Activated naive CD4-positive, alpha-beta T cell treated with anti-CD3 and anti-CD28 coated beads, Interleukin-2, amount 50 U/mL, for 24 hours (primary cell): ENCODE measurements around the gene CKAP5.
"Not testable (repeated sequence)": the region's sequence is repeated elsewhere in the genome, so short reads cannot be mapped to it uniquely, and the experiment has no call there.

Experiments used
- H3K27ac Mint-ChIP-seq: one replicate; pipeline ENCODE4 v1.8.0; 2021; ENCODE audit warnings: mild to moderate bottlenecking, mixed read lengths
- H3K27me3 Mint-ChIP-seq: one replicate; pipeline ENCODE4 v1.8.0; 2021; ENCODE audit warnings: mixed read lengths
- H3K36me3 Mint-ChIP-seq: one replicate; pipeline ENCODE4 v1.8.0; 2021; ENCODE audit warnings: mixed read lengths
- H3K4me1 Mint-ChIP-seq: one replicate; pipeline ENCODE4 v1.8.0; 2021; ENCODE audit warnings: mixed read lengths
- H3K4me3 Mint-ChIP-seq: one replicate; pipeline ENCODE4 v1.8.0; 2021; ENCODE audit warnings: mild to moderate bottlenecking, mixed read lengths
- H3K9me3 Mint-ChIP-seq: one replicate; pipeline ENCODE4 v1.8.0; 2021; ENCODE audit warnings: mixed read lengths

Gene CKAP5

DNA sequence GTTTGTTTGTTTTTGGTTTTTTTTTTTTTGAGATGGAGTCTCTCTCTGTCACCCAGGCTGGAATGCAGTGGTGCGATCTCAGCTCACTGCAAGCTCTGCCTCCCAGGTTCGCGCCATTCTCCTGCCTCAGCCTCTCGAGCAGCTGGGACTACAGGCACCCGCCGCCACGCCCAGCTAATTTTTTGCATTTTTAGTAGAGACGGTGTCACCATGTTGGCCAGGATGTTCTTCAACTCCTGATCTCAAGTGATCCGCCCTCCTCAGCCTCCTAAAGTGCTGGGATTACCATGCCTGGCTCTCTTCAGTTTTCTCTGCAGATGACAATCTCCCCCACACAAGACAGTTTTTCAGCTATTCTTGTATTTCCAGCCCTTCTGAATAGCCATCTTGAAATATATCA, 136.7 kb downstream of the CKAP5 start:
- H3K27ac Mint-ChIP-seq: peak overlapping the region; percentile 25
- H3K4me1 Mint-ChIP-seq, H3K27me3 Mint-ChIP-seq, H3K36me3 Mint-ChIP-seq, H3K4me3 Mint-ChIP-seq, H3K9me3 Mint-ChIP-seq: not testable (repeated sequence)

DNA sequence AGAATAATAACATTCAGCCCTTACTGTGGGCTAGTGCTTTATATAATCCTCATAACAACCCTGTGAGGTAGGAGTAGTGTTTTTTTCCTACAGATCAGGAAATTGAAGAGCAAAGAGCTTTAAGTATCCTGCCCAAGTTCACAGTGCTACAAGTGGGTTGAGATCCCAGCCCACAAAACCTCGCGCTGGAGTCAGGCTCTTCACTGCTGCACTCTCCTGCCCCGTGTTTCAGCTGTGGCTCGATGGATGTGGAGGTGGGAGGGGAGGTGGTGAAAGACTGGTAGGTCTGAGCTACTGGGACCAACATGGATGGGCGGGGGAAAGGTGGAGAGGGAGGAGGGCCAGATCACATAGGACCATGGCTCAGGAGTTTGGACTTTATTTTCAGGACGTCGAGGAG, 139.2 kb downstream of the CKAP5 start:
- H3K36me3 Mint-ChIP-seq: peaks cover 8% of the 10 kb centered on the region
- H3K27ac Mint-ChIP-seq: no peak overlapping the region
- no peak overlapping the region for H3K4me3 Mint-ChIP-seq
- H3K9me3 Mint-ChIP-seq: no peaks in the 10 kb centered on the region
- peaks cover 15% of the 10 kb centered on the region for H3K4me1 Mint-ChIP-seq
- H3K27me3 Mint-ChIP-seq: no peaks in the 10 kb centered on the region

DNA sequence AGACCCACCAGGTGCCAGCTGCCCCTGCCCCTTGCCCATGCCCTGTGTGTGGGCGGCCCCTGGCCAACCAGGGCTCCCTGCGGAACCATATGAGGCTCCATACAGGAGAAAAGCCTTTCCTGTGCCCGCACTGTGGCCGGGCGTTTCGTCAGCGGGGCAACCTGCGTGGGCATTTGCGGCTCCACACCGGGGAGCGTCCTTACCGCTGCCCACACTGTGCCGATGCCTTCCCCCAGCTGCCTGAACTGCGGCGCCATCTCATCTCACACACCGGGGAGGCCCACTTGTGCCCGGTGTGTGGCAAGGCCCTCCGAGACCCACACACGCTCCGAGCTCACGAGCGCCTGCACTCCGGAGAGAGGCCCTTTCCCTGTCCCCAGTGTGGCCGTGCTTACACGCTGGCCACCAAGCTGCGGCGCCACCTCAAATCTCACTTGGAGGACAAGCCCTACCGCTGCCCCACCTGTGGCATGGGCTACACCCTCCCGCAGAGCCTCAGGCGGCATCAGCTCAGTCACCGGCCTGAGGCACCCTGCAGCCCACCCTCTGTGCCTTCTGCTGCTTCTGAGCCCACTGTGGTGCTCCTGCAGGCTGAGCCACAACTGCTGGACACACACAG, 140.9 kb downstream of the CKAP5 start:
- Mint-ChIP-seq H3K9me3 (no peaks in the 10 kb centered on the region), H3K27ac (no peak overlapping the region), H3K4me3 (no peak overlapping the region), H3K27me3 (no peaks in the 10 kb centered on the region), H3K4me1 (peaks cover 27% of the 10 kb centered on the region), H3K36me3 (peaks cover 11% of the 10 kb centered on the region)

DNA sequence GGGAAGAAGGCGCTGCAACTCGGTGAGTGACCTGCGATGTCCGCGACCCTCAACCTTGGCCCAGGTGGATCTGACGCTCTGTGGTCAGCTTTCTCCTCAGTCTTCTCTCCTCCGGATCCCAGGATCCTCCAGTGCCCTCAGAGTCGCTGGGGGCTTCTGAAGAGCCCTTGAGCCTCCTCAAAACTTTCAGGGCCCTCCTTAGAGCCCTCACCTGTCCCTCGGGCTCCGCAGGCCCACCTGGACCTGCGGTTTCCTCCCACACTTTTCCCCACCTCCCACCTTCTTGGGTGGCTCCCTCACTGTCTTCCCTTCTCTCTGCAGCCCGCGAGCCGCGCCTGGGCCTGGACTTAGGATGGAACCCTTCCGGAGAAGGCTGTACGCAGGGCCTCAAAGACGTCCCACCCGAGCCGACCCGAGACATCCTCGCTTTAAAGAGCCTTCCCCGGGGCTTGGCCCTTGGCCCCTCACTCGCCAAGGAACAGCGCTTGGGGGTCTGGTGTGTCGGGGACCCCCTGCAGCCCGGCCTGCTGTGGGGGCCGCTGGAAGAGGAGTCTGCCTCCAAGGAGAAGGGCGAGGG, 144.9 kb downstream of the CKAP5 start:
- Mint-ChIP-seq H3K9me3 (no peaks in the 10 kb centered on the region), H3K36me3 (peaks cover 11% of the 10 kb centered on the region), H3K4me3 (peak overlapping the region; percentile 100), H3K27me3 (no peaks in the 10 kb centered on the region), H3K27ac (peak overlapping the region; percentile 99), H3K4me1 (peaks cover 50% of the 10 kb centered on the region)

DNA sequence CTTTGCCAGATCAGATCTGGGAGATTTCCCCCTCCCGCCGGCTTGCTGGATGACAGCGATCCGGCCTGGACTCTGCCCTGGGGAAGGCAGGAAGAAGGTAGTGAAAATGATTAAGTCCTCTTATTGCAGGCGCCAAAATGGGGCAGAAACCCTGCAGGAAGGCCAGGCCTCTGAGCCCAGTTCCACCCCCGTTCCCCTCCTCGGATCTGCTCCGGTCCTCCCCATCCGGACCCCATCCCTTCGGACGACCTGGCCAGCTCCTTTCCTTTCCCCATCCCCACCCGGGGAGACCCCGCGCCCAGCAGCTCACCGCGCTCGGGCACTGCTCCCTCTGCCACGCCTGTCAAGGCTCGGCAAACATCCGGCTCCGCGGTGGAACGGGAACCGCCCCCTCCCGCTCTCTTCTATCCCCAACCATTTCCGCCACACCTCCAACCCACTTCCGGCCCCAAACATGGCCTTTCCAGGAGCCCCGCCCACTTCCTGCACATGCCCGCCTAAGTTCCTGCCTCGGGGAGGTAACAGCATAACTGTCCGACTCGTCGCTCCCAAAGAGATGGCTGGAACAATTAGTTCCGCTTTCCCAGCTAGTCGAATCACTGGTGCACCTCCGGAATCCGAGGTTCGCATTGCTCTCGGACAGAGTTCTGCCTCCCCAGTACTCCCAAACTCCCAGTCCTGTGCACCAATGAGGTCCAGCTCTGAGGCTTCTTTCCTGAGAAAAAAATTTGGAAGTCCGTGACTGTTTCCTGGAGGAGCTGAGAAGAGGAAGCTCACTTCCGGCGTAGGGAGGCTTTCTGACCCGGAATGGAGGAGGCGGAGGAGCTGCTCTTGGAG, 145.6 kb downstream of the CKAP5 start, which contains the start of the genes ARHGAP1 and ZNF408:
Gene ARHGAP1, minus strand, starts transcription at position 379 of the 837 bp plus-strand sequence. CDS start 4,512 bp downstream, outside the sequence.
Gene ZNF408, plus strand, starts transcription at position 791 of the 837 bp plus-strand sequence. Its CDS starts 17 bp downstream, at position 808.
- H3K4me1 Mint-ChIP-seq: peaks cover 55% of the 10 kb centered on the region
- H3K36me3 Mint-ChIP-seq: peaks cover 11% of the 10 kb centered on the region

DNA sequence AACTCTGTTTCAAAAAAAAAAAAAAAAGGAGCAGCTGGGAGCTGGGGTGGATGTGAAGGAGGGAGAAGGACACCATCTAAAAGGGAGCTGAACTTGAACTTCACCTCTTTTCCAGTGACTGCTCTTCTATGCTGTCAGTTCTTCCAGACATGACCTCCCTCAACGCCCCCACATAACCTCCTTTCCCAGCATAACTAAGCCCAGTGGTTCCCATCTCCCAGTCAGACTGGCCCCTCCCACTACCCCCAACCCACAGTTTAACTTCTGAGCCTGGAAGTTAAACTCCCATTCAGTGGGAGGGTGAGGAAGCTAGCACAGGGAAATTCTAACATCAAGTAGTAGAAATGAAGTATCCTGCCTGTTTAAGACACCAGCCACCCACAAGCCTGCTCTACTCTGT, 147.5 kb downstream of the CKAP5 start:
- Mint-ChIP-seq H3K27me3 (no peaks in the 10 kb centered on the region), H3K4me1 (peaks cover 58% of the 10 kb centered on the region), H3K36me3 (peaks cover 13% of the 10 kb centered on the region), H3K27ac (peak overlapping the region; percentile 57), H3K4me3 (peak overlapping the region; percentile 100), H3K9me3 (no peaks in the 10 kb centered on the region)

More for the DNA sequence above, 145.6 kb downstream of the CKAP5 start, which contains the start of the genes ARHGAP1 and ZNF408:
- H3K27me3 Mint-ChIP-seq: no peaks in the 10 kb centered on the region
- H3K4me3 Mint-ChIP-seq: peak within 1 kb of the TSS; percentile 100
- H3K9me3 Mint-ChIP-seq: no peaks in the 10 kb centered on the region
- peak within 1 kb of the TSS; percentile 99 for H3K27ac Mint-ChIP-seq

DNA sequence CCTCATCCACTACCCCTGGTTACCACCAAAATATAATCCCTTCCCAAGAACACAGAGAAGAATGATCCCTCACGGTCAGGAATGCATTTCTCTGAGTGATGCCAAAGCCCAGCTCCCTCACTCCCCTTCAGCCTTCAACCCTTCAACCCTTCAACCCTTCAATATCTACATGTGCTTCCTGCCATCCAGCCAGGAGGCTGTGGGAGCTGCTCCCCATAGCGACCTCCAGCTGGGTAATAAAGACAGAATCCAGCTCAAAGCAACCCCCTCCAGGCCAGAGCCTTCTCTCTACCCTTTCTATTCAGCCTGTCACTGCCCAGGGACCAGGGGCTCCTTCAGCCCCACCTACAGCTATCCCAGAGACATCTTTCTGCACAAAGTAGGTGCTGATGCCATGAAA, 148.4 kb downstream of the CKAP5 start:
- no peak overlapping the region for H3K4me3 Mint-ChIP-seq
- peaks cover 49% of the 10 kb centered on the region for H3K4me1 Mint-ChIP-seq
- no peaks in the 10 kb centered on the region for H3K27me3 Mint-ChIP-seq
- H3K9me3 Mint-ChIP-seq: no peaks in the 10 kb centered on the region
- H3K36me3 Mint-ChIP-seq: peaks cover 8% of the 10 kb centered on the region
- peak overlapping the region; percentile 48 for H3K27ac Mint-ChIP-seq

DNA sequence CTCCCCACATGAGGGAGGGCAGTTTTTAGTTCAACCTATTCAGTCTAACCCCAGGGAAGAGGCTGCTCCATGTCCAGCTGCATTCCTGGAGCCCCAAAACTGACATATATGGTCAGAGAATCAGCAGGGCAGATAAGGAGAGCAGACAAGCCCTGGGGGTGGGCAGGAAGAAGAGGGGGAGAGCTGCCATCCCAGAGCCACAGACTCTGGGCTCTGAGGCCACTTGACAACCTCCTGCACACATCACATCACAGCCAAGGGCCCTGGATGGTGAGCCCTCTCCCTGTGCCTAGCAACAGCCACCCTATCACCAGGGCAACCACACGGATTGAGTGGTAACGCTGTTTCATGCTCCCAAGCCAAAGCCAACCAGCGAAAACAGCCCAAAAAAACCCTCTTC, 148.8 kb downstream of the CKAP5 start:
- H3K27ac Mint-ChIP-seq: no peak overlapping the region
- no peak overlapping the region for H3K4me3 Mint-ChIP-seq
- no peaks in the 10 kb centered on the region for H3K27me3 Mint-ChIP-seq
- no peaks in the 10 kb centered on the region for H3K9me3 Mint-ChIP-seq
- peaks cover 6% of the 10 kb centered on the region for H3K36me3 Mint-ChIP-seq
- peaks cover 45% of the 10 kb centered on the region for H3K4me1 Mint-ChIP-seq

DNA sequence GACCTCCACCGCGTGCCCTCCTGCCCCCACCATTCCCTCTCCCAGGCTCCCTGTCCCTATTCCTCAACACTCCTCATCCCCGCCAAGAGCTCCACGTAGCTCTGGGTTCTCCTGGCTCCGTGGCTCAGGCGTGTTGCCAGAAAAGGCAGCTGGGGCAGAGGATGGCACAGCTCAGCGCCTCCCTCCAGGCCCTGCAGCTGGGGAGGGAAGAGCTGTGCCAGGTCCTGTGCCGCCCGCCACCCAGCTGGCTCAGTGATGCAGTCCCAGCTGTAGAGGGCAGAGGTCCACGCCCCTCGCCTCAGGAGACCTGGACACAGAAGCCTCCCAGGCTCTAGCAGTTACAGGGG, 149.9 kb downstream of the CKAP5 start:
- H3K27me3 Mint-ChIP-seq: no peaks in the 10 kb centered on the region
- H3K9me3 Mint-ChIP-seq: no peaks in the 10 kb centered on the region
- no peak overlapping the region for H3K27ac Mint-ChIP-seq
- H3K4me1 Mint-ChIP-seq: peaks cover 37% of the 10 kb centered on the region
- no peak overlapping the region for H3K4me3 Mint-ChIP-seq
- peaks cover 2% of the 10 kb centered on the region for H3K36me3 Mint-ChIP-seq

DNA sequence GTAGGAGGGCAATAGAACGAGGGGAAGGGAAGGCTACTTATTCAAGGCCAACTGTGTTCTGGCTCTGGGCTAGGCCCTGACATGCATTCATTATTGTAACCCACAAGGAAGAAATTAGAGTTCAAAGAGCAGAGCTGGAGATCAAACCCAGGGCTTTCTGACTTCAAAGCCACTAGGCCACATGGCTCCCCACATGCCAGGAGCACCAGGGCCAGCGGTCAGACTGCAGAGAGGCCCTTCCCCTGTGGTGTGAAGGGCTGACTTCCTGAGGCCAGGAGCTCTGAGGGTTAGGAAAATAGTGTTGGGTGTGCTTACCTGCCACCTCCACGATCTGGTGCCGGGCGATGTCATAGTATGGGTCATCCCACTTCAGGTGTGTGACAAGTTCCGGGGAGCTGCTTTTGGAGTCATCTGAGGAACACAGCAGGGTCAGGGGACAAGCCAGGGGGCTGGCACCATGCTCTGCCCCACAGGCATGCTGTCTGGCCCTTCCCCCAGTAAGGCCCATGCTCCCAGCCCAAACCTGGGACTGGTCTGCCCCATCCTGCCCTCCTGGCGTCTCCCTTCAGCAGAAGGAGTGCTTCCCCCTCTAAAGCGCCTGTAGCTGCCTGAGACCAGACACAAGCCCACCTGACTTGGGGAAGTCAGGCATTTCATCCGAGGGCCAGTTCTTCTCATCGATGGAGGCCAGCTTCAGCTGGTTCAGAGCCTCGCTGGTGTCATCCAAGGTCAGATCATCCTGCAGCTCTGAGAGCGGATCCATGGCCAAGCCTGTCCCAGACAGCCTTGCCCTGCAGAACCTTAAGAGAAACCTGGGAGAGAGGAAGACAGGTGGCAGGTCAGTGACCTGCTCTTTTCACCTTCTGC, 150.5 kb downstream of the CKAP5 start:
- peaks cover 38% of the 10 kb centered on the region for H3K4me1 Mint-ChIP-seq
- no peaks in the 10 kb centered on the region for H3K9me3 Mint-ChIP-seq
- H3K4me3 Mint-ChIP-seq: no peak overlapping the region
- peaks cover 4% of the 10 kb centered on the region for H3K36me3 Mint-ChIP-seq
- H3K27me3 Mint-ChIP-seq: no peaks in the 10 kb centered on the region
- H3K27ac Mint-ChIP-seq: peak overlapping the region; percentile 55

DNA sequence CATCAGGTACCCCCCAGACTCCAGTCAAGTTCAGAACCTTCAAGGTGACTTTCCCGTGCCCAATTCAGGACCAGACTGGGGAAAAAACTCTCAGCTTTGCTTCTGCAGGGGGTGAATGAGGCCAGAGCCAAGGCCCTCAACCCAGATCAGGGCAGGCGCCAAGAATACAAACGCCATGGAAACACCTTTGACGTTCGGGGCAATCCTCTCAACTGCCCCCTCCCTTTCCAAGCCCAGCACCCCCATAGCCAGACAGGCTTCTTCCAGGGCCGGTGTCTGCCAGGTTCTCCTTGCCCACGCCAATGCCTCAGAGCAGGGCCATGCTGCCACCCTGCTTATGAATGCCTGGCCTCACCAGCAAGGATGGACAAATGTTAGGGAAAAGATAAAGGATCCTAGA, 151.5 kb downstream of the CKAP5 start:
- Mint-ChIP-seq H3K27ac (no peak overlapping the region), H3K36me3 (peaks cover 5% of the 10 kb centered on the region)

DNA sequence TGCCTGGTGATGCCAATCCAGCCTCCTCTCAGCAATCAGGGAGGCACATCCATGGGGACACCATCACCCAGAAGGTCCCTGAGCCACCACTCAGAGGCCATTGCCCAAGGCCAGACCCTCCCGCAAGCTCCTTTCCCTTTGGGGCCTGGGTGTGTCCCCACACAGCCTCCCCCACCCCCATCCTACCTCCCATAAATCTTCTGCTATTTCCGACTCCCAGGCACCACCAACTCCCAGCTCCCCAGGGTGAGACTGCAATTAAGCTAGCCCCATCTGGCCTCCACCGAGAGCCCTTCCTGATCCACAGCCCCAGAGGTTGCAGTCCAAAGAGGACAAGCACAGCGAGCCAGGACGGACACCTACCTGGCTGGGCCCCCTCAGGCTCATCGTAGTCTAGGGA, 152.0 kb downstream of the CKAP5 start:
- peaks cover 34% of the 10 kb centered on the region for H3K4me1 Mint-ChIP-seq
- H3K36me3 Mint-ChIP-seq: peaks cover 5% of the 10 kb centered on the region
- no peak overlapping the region for H3K4me3 Mint-ChIP-seq
- H3K27ac Mint-ChIP-seq: no peak overlapping the region
- no peaks in the 10 kb centered on the region for H3K9me3 Mint-ChIP-seq
- no peaks in the 10 kb centered on the region for H3K27me3 Mint-ChIP-seq

More for the DNA sequence above, 151.5 kb downstream of the CKAP5 start:
- Mint-ChIP-seq H3K4me1 (peaks cover 37% of the 10 kb centered on the region), H3K4me3 (no peak overlapping the region), H3K27me3 (no peaks in the 10 kb centered on the region), H3K9me3 (no peaks in the 10 kb centered on the region)

DNA sequence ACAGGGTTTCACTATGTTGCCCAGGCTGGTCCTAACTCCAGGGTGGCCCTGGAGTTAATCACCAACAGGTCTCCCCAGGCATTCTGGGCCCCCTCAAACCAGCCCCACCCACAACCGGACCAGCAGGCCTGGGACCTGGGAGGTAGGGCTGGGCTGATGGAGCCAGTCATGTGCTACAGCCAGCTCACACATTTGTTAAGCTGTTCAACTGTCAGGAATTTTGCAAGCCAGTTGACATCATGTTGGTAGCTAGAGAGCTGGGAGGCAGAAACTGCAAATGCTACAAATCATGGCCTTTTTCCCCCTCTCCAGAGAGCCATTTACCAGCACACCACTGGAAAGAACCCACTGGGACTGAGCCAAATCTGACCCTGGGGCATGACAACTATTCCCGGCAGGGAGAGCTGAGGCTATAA, 152.5 kb downstream of the CKAP5 start:
- H3K27me3 Mint-ChIP-seq: no peaks in the 10 kb centered on the region
- H3K4me3 Mint-ChIP-seq: no peak overlapping the region
- peaks cover 29% of the 10 kb centered on the region for H3K4me1 Mint-ChIP-seq
- no peak overlapping the region for H3K27ac Mint-ChIP-seq
- H3K36me3 Mint-ChIP-seq: peaks cover 5% of the 10 kb centered on the region
- H3K9me3 Mint-ChIP-seq: no peaks in the 10 kb centered on the region
